ENCODE results near the gene NR2F1. TPM values are rescaled to one million over a fixed set of nuclear protein-coding genes. Genes with fewer than 3 reads are reported as not detected.

The NR2F1 gene
- total RNA-seq, 4 donors from 2014 or later, result 1.5 to 6.2 (median 3.2) TPM

DNA sequence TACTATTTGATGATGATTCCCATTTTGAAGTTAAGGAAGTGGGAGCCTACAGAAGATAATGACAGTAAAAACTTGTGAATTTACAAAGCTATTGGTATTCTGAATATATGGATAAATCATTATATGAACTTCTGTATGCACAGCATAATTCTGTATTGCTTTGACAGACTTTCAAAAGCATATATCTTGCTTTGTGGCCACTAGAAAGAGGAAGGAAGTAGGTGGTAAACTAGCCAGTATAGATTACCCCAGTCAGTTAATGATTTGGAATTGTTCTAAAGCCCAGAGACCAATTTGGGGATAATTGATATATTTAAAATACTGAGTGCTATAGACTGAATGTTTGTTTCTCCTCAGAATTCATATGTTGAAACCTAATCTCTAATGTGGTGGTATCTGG is 53.0 kb downstream of the NR2F1 start:
- no peaks in the 10 kb centered on the region for H3K27me3 ChIP-seq
- in situ Hi-C loops (cut with MboI; ENCODE audit: low pct_ligation_motif_present in 1 of 4, low pct_unique_long_range_greater_than_20kb in 1 of 4, low sequenced_read_pairs in 3 of 4), result no loop called here

DNA sequence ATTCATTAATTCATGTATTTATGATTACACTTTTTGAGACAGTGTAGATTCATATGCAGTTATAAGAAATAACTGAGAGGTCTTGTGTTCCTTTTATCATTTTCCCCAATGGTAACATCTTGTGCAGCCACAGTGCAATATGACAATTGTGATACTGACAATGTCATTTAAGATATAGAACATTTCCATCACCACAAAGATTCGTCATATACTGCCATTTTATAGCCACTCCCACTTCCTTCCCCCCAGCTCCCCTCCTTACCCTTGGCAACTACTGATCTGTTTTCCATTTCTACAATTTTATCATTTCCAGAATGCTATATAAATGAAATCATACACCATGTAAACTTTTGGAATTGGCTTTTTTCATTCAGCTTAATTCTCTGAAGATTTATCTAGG is 53.8 kb downstream of the NR2F1 start:
- intact Hi-C loops (cut with DNase I; ENCODE audit: low total_unique reads) (no loop called here), in situ Hi-C loops (cut with MboI; ENCODE audit: low pct_ligation_motif_present in 1 of 4, low pct_unique_long_range_greater_than_20kb in 1 of 4, low sequenced_read_pairs in 3 of 4) (no loop called here)
- H3K27ac ChIP-seq, result no peak overlapping the region
- no peaks in the 10 kb centered on the region for H3K9me3 ChIP-seq
- H3K4me1 ChIP-seq, result no peaks in the 10 kb centered on the region
- no peak for DNase-seq
- no peak for TF ChIP-seq EP300 (IDR thresholded peaks at IDR 0.05; ENCODE audit: low read depth)
- TF ChIP-seq, protein P1, sequence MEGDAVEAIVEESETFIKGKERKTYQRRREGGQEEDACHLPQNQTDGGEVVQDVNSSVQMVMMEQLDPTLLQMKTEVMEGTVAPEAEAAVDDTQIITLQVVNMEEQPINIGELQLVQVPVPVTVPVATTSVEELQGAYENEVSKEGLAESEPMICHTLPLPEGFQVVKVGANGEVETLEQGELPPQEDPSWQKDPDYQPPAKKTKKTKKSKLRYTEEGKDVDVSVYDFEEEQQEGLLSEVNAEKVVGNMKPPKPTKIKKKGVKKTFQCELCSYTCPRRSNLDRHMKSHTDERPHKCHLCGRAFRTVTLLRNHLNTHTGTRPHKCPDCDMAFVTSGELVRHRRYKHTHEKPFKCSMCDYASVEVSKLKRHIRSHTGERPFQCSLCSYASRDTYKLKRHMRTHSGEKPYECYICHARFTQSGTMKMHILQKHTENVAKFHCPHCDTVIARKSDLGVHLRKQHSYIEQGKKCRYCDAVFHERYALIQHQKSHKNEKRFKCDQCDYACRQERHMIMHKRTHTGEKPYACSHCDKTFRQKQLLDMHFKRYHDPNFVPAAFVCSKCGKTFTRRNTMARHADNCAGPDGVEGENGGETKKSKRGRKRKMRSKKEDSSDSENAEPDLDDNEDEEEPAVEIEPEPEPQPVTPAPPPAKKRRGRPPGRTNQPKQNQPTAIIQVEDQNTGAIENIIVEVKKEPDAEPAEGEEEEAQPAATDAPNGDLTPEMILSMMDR (IDR thresholded peaks at IDR 0.05), result no peak
- no peak for TF ChIP-seq POLR2A (IDR thresholded peaks at IDR 0.05)
- TF ChIP-seq POLR2AphosphoS5 (IDR thresholded peaks at IDR 0.05), result no peak
- H3K4me3 ChIP-seq, result no peak overlapping the region
- H3K36me3 ChIP-seq, result no peaks in the 10 kb centered on the region
- H3K27me3 ChIP-seq, result no peaks in the 10 kb centered on the region
- 71 to 74% methylated on average over 1 of the region's 1 CpG for WGBS, 2 donors (ENCODE audit: low coverage in 1 of 2)

More for the DNA sequence above, 53.0 kb downstream of the NR2F1 start:
- no peak for DNase-seq
- Histone ChIP-seq H3K4me1 (no peaks in the 10 kb centered on the region), H3K36me3 (no peaks in the 10 kb centered on the region), H3K4me3 (no peak overlapping the region), H3K9me3 (no peaks in the 10 kb centered on the region), H3K27ac (no peak overlapping the region)
- intact Hi-C loops (cut with DNase I; ENCODE audit: low total_unique reads), result no loop called here
- TF ChIP-seq, protein P1 (IDR thresholded peaks at IDR 0.05), result no peak
- TF ChIP-seq EP300 (IDR thresholded peaks at IDR 0.05; ENCODE audit: low read depth), result no peak

DNA sequence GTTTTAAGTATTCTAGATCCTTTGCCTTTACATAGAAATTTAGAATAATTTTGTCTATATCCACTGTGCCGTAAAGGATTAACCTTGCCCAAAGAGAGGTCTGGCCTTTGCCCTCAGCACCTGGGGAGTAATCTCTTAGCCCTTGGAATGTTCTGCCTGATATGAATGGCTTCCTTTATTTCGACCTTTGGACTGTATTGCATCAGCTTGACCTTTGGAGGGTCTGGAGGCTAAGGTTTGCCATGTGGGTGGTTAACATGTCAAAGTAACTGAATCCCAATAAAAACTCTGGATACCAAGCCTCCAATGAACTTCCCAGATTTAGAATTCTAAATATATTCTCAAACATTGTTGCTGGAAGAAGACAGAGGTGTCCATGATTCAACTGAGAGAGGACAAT is 54.7 kb downstream of the NR2F1 start:
- H3K4me3 ChIP-seq, result no peak overlapping the region
- no peaks in the 10 kb centered on the region for H3K27me3 ChIP-seq
- no peaks in the 10 kb centered on the region for H3K36me3 ChIP-seq
- H3K4me1 ChIP-seq, result no peaks in the 10 kb centered on the region
- no peak overlapping the region for H3K27ac ChIP-seq
- intact Hi-C loops (cut with DNase I; ENCODE audit: low total_unique reads), result no loop called here
- in situ Hi-C loops (cut with MboI; ENCODE audit: low pct_ligation_motif_present in 1 of 4, low pct_unique_long_range_greater_than_20kb in 1 of 4, low sequenced_read_pairs in 3 of 4), result no loop called here
- WGBS, 2 donors (ENCODE audit: low coverage in 1 of 2), result 80 to 82% methylated on average over 2 of the region's 2 CpGs
- TF ChIP-seq EP300 (IDR thresholded peaks at IDR 0.05; ENCODE audit: low read depth) (no peak), POLR2A (IDR thresholded peaks at IDR 0.05) (no peak), POLR2AphosphoS5 (IDR thresholded peaks at IDR 0.05) (no peak)
- TF ChIP-seq, protein P1 (IDR thresholded peaks at IDR 0.05), result no peak
- no peak for DNase-seq
- H3K9me3 ChIP-seq, result no peaks in the 10 kb centered on the region

DNA sequence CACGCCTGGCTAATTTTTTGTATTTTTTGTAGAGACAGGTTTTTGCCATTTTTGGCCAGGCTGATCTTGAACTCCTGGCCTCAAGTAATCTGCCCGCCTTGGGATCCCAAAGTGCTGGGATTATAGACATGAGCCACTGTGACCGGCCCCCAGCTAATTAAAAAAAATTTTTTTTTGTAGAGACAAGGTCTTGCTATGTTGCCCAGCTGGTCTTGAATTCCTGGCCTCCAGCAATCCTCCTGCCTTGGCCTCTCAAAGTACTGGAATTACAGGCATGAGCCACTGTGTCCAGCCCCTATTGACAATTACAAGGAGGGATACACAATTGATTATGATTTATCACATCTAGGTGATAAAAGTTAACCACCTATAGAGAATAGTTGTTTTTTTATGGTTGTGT is 59.5 kb downstream of the NR2F1 start:
- intact Hi-C loops (cut with DNase I; ENCODE audit: low total_unique reads), result no loop called here
- in situ Hi-C loops (cut with MboI; ENCODE audit: low pct_ligation_motif_present in 1 of 4, low pct_unique_long_range_greater_than_20kb in 1 of 4, low sequenced_read_pairs in 3 of 4), result no loop called here
- Histone ChIP-seq H3K36me3 (no peaks in the 10 kb centered on the region), H3K4me3 (no peak overlapping the region), H3K9me3 (no peaks in the 10 kb centered on the region), H3K27me3 (no peaks in the 10 kb centered on the region), H3K27ac (no peak overlapping the region), H3K4me1 (no peaks in the 10 kb centered on the region)
- TF ChIP-seq, protein P1 (IDR thresholded peaks at IDR 0.05), result no peak
- TF ChIP-seq POLR2A (IDR thresholded peaks at IDR 0.05), result no peak
- WGBS, 2 donors (ENCODE audit: low coverage in 1 of 2), result 98 to 100% methylated on average over 1 to 3 of the region's 3 CpGs
- no peak for DNase-seq

Other genes starting within 250 kb of the NR2F1 start
- gene NR2F1-AS1, start 2.0 kb upstream of the NR2F1 start, total RNA-seq, result 1 to 10 TPM; 1.2 to 3.7 (median 2.2) TPM
- 1 to 10 TPM; 1.1 to 7.8 (median 4.0) TPM for gene POU5F2, start 158.4 kb downstream of the NR2F1 start, total RNA-seq